ENCODE data around the gene PKIB. TPM values are rescaled to one million over a fixed set of nuclear protein-coding genes. Genes with fewer than 3 reads are reported as not detected.

Gene PKIB
- total RNA-seq, 4 donors from 2014 or later = 0.26 to 6.7 (median 3.2) TPM

GRCh38 chr6:122653094-122653493 is 42.9 kb downstream of the PKIB start:
- DNase-seq = no peak
- intact Hi-C loops (cut with DNase I) = no loop called here
- H3K4me3 ChIP-seq = no peak overlapping the region
- H3K27ac ChIP-seq = no peak overlapping the region
- WGBS, 2 donors = 38 to 84% methylated on average over 2 of the region's 2 CpGs
- H3K27me3 ChIP-seq = no peaks in the 10 kb centered on the region
- no peaks in the 10 kb centered on the region for H3K9me3 ChIP-seq
- no peak for TF ChIP-seq CTCF (IDR thresholded peaks at IDR 0.05)
- TF ChIP-seq POLR2A (IDR thresholded peaks at IDR 0.05) = no peak
- H3K36me3 ChIP-seq = no peaks in the 10 kb centered on the region
- no peaks in the 10 kb centered on the region for H3K4me1 ChIP-seq

GRCh38 chr6:122654012-122654411 is 43.8 kb downstream of the PKIB start:
- no peaks in the 10 kb centered on the region for H3K36me3 ChIP-seq
- 73 to 80% methylated on average over 2 of the region's 2 CpGs for WGBS, 2 donors
- no peaks in the 10 kb centered on the region for H3K9me3 ChIP-seq
- no peak overlapping the region for H3K4me3 ChIP-seq
- intact Hi-C loops (cut with DNase I) = no loop called here
- no peak overlapping the region for H3K27ac ChIP-seq
- DNase-seq = no peak
- no peaks in the 10 kb centered on the region for H3K27me3 ChIP-seq
- H3K4me1 ChIP-seq = no peaks in the 10 kb centered on the region
- TF ChIP-seq POLR2A (IDR thresholded peaks at IDR 0.05) = no peak
- no peak for TF ChIP-seq CTCF (IDR thresholded peaks at IDR 0.05)

GRCh38 chr6:122657601-122658000 is 47.4 kb downstream of the PKIB start:
- intact Hi-C loops (cut with DNase I) = no loop called here
- Histone ChIP-seq H3K36me3 (no peaks in the 10 kb centered on the region), H3K27me3 (no peaks in the 10 kb centered on the region), H3K9me3 (no peaks in the 10 kb centered on the region), H3K4me3 (no peak overlapping the region), H3K27ac (no peak overlapping the region), H3K4me1 (no peaks in the 10 kb centered on the region)
- TF ChIP-seq POLR2A (IDR thresholded peaks at IDR 0.05) = no peak
- WGBS, 2 donors = 75 to 100% methylated on average over 1 of the region's 1 CpG
- DNase-seq = no peak

DNA sequence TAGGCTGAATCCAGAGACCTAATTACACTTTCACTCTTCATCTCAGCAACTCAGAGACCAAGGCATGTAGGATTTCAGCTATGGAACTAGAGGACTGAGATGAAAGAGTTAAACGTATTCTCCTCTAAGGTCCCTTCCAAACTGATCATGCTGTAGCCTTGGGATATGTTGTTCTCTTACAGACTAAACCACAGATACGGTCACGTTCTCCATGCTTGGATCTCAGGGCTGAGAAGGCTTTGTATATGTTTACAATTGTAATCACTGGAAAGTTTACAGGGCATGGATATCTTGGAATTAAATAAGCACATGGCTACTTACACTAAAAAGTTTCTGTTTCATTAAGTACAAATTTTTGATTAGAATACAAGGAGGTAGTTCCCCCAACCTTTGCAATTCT is 50.1 kb downstream of the PKIB start:
- whole genome bisulfite sequencing, 2 donors = 38 to 55% methylated on average over 3 of the region's 3 CpGs
- no peaks in the 10 kb centered on the region for H3K4me1 ChIP-seq
- intact Hi-C loops (cut with DNase I) = no loop called here
- H3K9me3 ChIP-seq = no peaks in the 10 kb centered on the region
- no peaks in the 10 kb centered on the region for H3K36me3 ChIP-seq
- DNase-seq = no peak
- no peak overlapping the region for H3K27ac ChIP-seq
- no peaks in the 10 kb centered on the region for H3K27me3 ChIP-seq
- TF ChIP-seq CTCF (IDR thresholded peaks at IDR 0.05) (no peak), POLR2A (IDR thresholded peaks at IDR 0.05) (no peak)
- no peak overlapping the region for H3K4me3 ChIP-seq

GRCh38 chr6:122663981-122664380 is 53.8 kb downstream of the PKIB start:
- Histone ChIP-seq H3K4me3 (no peak overlapping the region), H3K27me3 (no peaks in the 10 kb centered on the region), H3K36me3 (no peaks in the 10 kb centered on the region), H3K9me3 (no peaks in the 10 kb centered on the region), H3K27ac (no peak overlapping the region), H3K4me1 (no peaks in the 10 kb centered on the region)
- intact Hi-C loops (cut with DNase I) = no loop called here
- TF ChIP-seq POLR2A (IDR thresholded peaks at IDR 0.05) (no peak), CTCF (IDR thresholded peaks at IDR 0.05) (no peak)
- DNase-seq = no peak

DNA sequence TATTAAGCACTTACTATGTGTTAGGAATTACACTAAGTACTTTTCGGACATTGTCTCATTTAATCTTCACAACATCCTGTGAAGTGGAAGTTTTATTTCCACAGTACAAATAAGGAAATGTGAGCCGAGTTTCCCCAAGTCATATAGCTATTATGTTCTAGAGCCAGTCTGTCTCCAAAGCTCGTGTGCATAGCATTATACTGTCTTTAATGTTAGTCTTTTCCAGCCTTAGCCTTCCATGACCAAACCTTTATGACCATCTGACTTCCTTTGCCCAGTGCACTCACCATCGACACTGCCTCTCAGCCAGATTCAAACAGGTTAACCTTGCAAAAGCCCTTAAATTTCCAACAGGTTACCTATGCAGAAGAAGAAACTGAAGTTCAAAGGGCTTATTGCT is 55.7 kb downstream of the PKIB start:
- no peak overlapping the region for H3K27ac ChIP-seq
- H3K9me3 ChIP-seq = no peaks in the 10 kb centered on the region
- intact Hi-C loops (cut with DNase I) = no loop called here
- no peaks in the 10 kb centered on the region for H3K4me1 ChIP-seq
- no peaks in the 10 kb centered on the region for H3K27me3 ChIP-seq
- no peak for DNase-seq
- no peaks in the 10 kb centered on the region for H3K36me3 ChIP-seq
- TF ChIP-seq POLR2A (IDR thresholded peaks at IDR 0.05) = no peak
- no peak for TF ChIP-seq CTCF (IDR thresholded peaks at IDR 0.05)
- H3K4me3 ChIP-seq = no peak overlapping the region
- 73 to 80% methylated on average over 4 of the region's 4 CpGs for WGBS, 2 donors

Data from esophagus squamous epithelium (tissue), 5 donors.